Urinary bladder (tissue), 4 donors: ENCODE results near the gene JCAD. TPM values are rescaled to one million over a fixed set of nuclear protein-coding genes. Genes with fewer than 3 reads are reported as not detected.
"Not testable (repeated sequence)": the region's sequence is repeated elsewhere in the genome, so short reads cannot be mapped to it uniquely, and the experiment has no call there.

Experiments used
- DNase-seq: peaks from one replicate; pipeline ENCODE4 v3.0.0-alpha.2; 2015; ENCODE audit errors: extremely low spot score
- H3K27ac ChIP-seq: one replicate; pipeline ENCODE4 v1.5.1; 2013; ENCODE audit warnings: low read depth, mild to moderate bottlenecking, moderate library complexity
- H3K36me3 ChIP-seq: one replicate; pipeline ENCODE4 v1.6.1; 2013; ENCODE audit warnings: mild to moderate bottlenecking, moderate library complexity; ENCODE audit not compliant: insufficient read depth
- H3K4me1 ChIP-seq: one replicate; pipeline ENCODE4 v1.6.1; 2013; ENCODE audit warnings: mild to moderate bottlenecking, moderate library complexity; ENCODE audit not compliant: insufficient read depth
- H3K4me3 ChIP-seq: one replicate; pipeline ENCODE4 v1.5.1; 2013; ENCODE audit warnings: low read depth, low read length
- WGBS: extraction: QIAGEN DNeasy Blood & Tissue Kit; methylation state at CpG from one replicate; pipeline ENCODE4 v1.1.7; 2013; 5-methylcytosine and 5-hydroxymethylcytosine counted together
- polyA plus RNA-seq: library from polyadenylated mRNA; stranded (reverse); fragments of 200-250 nt; gene quantifications from one replicate; pipeline ENCODE4 v1.2.3, GENCODE V29; 2013
- total RNA-seq: library from RNA; depleted of rRNA; stranded (reverse); fragments of >200 nt; gene quantifications from one replicate; pipeline ENCODE4 v1.2.3, GENCODE V29; 2014
- donor health status: healthy with polysubstance abuse.
- donor health status: healthy.

The JCAD gene
- total RNA-seq (52.0 TPM), polyA plus RNA-seq (35.2 TPM)

GRCh38 chr10:30059209-30060107 lies at the start of gene JCAD:
JCAD (minus strand) TSS chr10:30059586; CDS start chr10:30047812, 11,774 bp downstream.
- H3K27ac ChIP-seq = peak within 1 kb of the TSS; percentile 54
- WGBS = 4% methylated on average over 66 of the region's 66 CpGs
- H3K4me1 ChIP-seq = no peaks in the 10 kb centered on the region

GRCh38 chr10:30106987-30107386 lies 47.6 kb upstream of the JCAD start:
- WGBS = 88% methylated on average over 5 of the region's 5 CpGs
- no peak overlapping the region for H3K4me3 ChIP-seq
- H3K36me3 ChIP-seq = no peaks in the 10 kb centered on the region
- H3K4me1 ChIP-seq = no peaks in the 10 kb centered on the region
- DNase-seq = no peak
- H3K27ac ChIP-seq = no peak overlapping the region

More at GRCh38 chr10:30059209-30060107, at the start of gene JCAD:
- Histone ChIP-seq H3K4me3 (peak within 1 kb of the TSS; percentile 97), H3K36me3 (no peaks in the 10 kb centered on the region)
- DNase-seq = no peak

GRCh38 chr10:30103595-30104320 lies 44.4 kb upstream of the JCAD start:
- H3K36me3 ChIP-seq = no peaks in the 10 kb centered on the region
- no peaks in the 10 kb centered on the region for H3K4me1 ChIP-seq
- H3K4me3 ChIP-seq = no peak overlapping the region
- 80% methylated on average over 7 of the region's 7 CpGs for WGBS
- H3K27ac ChIP-seq = no peak overlapping the region
- no peak for DNase-seq

GRCh38 chr10:30099706-30100105 lies 40.3 kb upstream of the JCAD start:
- H3K36me3 ChIP-seq = not testable (repeated sequence)
- 90% methylated on average over 7 of the region's 7 CpGs for WGBS

GRCh38 chr10:30099101-30099500 lies 39.7 kb upstream of the JCAD start:
- Histone ChIP-seq H3K4me1 (no peaks in the 10 kb centered on the region), H3K36me3 (no peaks in the 10 kb centered on the region), H3K27ac (no peak overlapping the region), H3K4me3 (no peak overlapping the region)
- 54% methylated on average over 1 of the region's 1 CpG for WGBS
- no peak for DNase-seq

More at GRCh38 chr10:30099706-30100105, 40.3 kb upstream of the JCAD start:
- not testable (repeated sequence) for DNase-seq, H3K4me1 ChIP-seq, H3K4me3 ChIP-seq, H3K27ac ChIP-seq

- Histone ChIP-seq H3K4me3 (no peak overlapping the region), H3K36me3 (no peaks in the 10 kb centered on the region), H3K27ac (no peak overlapping the region), H3K4me1 (no peaks in the 10 kb centered on the region)
- 24% methylated on average over 3 of the region's 3 CpGs for WGBS
- DNase-seq = no peak
These were observed 39.2 kb upstream of the JCAD start for GRCh38 chr10:30098629-30099028.

GRCh38 chr10:30096564-30096963 lies 37.2 kb upstream of the JCAD start:
- H3K27ac ChIP-seq = no peak overlapping the region
- WGBS = 88% methylated on average over 4 of the region's 4 CpGs
- H3K4me3 ChIP-seq = no peak overlapping the region

GRCh38 chr10:30095631-30096422 lies 36.4 kb upstream of the JCAD start:
- Histone ChIP-seq H3K4me3 (no peak overlapping the region), H3K4me1 (no peaks in the 10 kb centered on the region), H3K27ac (no peak overlapping the region), H3K36me3 (no peaks in the 10 kb centered on the region)
- 92% methylated on average over 6 of the region's 6 CpGs for WGBS
- no peak for DNase-seq

More at GRCh38 chr10:30096564-30096963, 37.2 kb upstream of the JCAD start:
- Histone ChIP-seq H3K4me1 (no peaks in the 10 kb centered on the region), H3K36me3 (no peaks in the 10 kb centered on the region)
- no peak for DNase-seq

GRCh38 chr10:30094601-30095000 lies 35.2 kb upstream of the JCAD start:
- no peak for DNase-seq
- Histone ChIP-seq H3K4me1 (no peaks in the 10 kb centered on the region), H3K4me3 (no peak overlapping the region), H3K36me3 (no peaks in the 10 kb centered on the region), H3K27ac (no peak overlapping the region)
- 91% methylated on average over 5 of the region's 5 CpGs for WGBS

- H3K36me3 ChIP-seq = no peaks in the 10 kb centered on the region
- H3K4me3 ChIP-seq = no peak overlapping the region
- WGBS = 67% methylated on average over 9 of the region's 9 CpGs
- no peak overlapping the region for H3K27ac ChIP-seq
- no peak for DNase-seq
- no peaks in the 10 kb centered on the region for H3K4me1 ChIP-seq
These were observed 34.0 kb upstream of the JCAD start for GRCh38 chr10:30093303-30093950.

- WGBS = 80% methylated on average over 14 of the region's 14 CpGs
- no peaks in the 10 kb centered on the region for H3K36me3 ChIP-seq
These were observed 32.9 kb upstream of the JCAD start for GRCh38 chr10:30092151-30092790.

GRCh38 chr10:30091136-30091535 lies 31.8 kb upstream of the JCAD start:
- 61% methylated on average over 4 of the region's 4 CpGs for WGBS

More at GRCh38 chr10:30092151-30092790, 32.9 kb upstream of the JCAD start:
- no peaks in the 10 kb centered on the region for H3K4me1 ChIP-seq
- no peak for DNase-seq
- H3K4me3 ChIP-seq = no peak overlapping the region
- H3K27ac ChIP-seq = no peak overlapping the region

More at GRCh38 chr10:30091136-30091535, 31.8 kb upstream of the JCAD start:
- Histone ChIP-seq H3K4me3 (no peak overlapping the region), H3K4me1 (no peaks in the 10 kb centered on the region), H3K27ac (no peak overlapping the region), H3K36me3 (no peaks in the 10 kb centered on the region)
- no peak for DNase-seq
